CD14-positive monocyte (primary cell): ENCODE measurements around the gene SLC37A4. TPM values are rescaled to one million over a fixed set of nuclear protein-coding genes. Genes with fewer than 3 reads are reported as not detected.
A peak's percentile ranks its signal among the peaks of the same experiment; 100 is the strongest.

Experiments
- DNase-seq, 3 donors: peaks; one replicate each; pipeline ENCODE4 v3.0.0-alpha.2; 2011 to 2022
- H2AFZ ChIP-seq: 2 replicates; pipeline ENCODE4 v1.6.0; 2012; ENCODE audit warnings: mild to moderate bottlenecking, low read depth, low read length, inconsistent platforms; ENCODE audit not compliant: insufficient read depth, poor library complexity, severe bottlenecking
- H3K27ac ChIP-seq, 2 donors: 1 replicate in 1 of 2; 2 replicates in 1 of 2; pipeline ENCODE4 v1.5.1; 2012 to 2013; ENCODE audit warnings: low read length in 2 of 2, control low read depth in 1 of 2, inconsistent platforms in 1 of 2, low read depth in 1 of 2, mild to moderate bottlenecking in 1 of 2
- H3K27me3 ChIP-seq, 2 donors: one replicate each; pipeline versions ENCODE4 v1.6.0 to v1.6.1; 2011 to 2013; ENCODE audit warnings: low read length in 2 of 2; ENCODE audit not compliant: control insufficient read depth in 2 of 2, insufficient read depth in 2 of 2
- H3K36me3 ChIP-seq, 2 donors: replicated peaks in 1 of 2; 1 replicate in 1 of 2; 2 replicates in 1 of 2; pipeline versions ENCODE4 v1.5.1 to v1.6.1; 2012 to 2013; ENCODE audit warnings: low read length in 2 of 2, control low read depth in 1 of 2, inconsistent platforms in 1 of 2, mild to moderate bottlenecking in 1 of 2; ENCODE audit not compliant: insufficient read depth in 2 of 2, control insufficient read depth in 1 of 2
- H3K4me1 ChIP-seq, 2 donors: 1 replicate in 1 of 2; 2 replicates in 1 of 2; pipeline versions ENCODE4 v1.5.1 to v1.6.1; 2012 to 2013; ENCODE audit warnings: low read length in 2 of 2, control low read depth in 1 of 2, inconsistent platforms in 1 of 2, mild to moderate bottlenecking in 1 of 2, moderate library complexity in 1 of 2; ENCODE audit not compliant: insufficient read depth in 2 of 2, control insufficient read depth in 1 of 2
- H3K4me2 ChIP-seq: replicated peaks from 2 replicates; pipeline ENCODE3; 2012; ENCODE audit warnings: low read length, moderate library complexity, mild to moderate bottlenecking; ENCODE audit not compliant: poor library complexity, severe bottlenecking; ENCODE audit errors: extremely low read depth
- H3K4me3 ChIP-seq, 3 experiments: fragments of 200-600 bp in 1 of 3; sonication (generic) in 1 of 3; replicated peaks in 1 of 3; 1 replicate in 2 of 3; 2 replicates in 1 of 3; pipeline ENCODE4 v1.5.1; 2011 to 2013; ENCODE audit warnings: low read length in 3 of 3, mild to moderate bottlenecking in 3 of 3, control low read depth in 2 of 3, low read depth in 2 of 3, inconsistent platforms in 1 of 3, moderate library complexity in 1 of 3
- H3K79me2 ChIP-seq: 2 replicates; pipeline ENCODE4 v1.6.0; 2012; ENCODE audit warnings: mild to moderate bottlenecking, control low read depth, inconsistent platforms, low read length, moderate library complexity; ENCODE audit not compliant: insufficient read depth
- H3K9ac ChIP-seq: 2 replicates; pipeline ENCODE4 v1.6.0; 2017; ENCODE audit warnings: low read length, mild to moderate bottlenecking; ENCODE audit not compliant: insufficient read depth, poor library complexity, severe bottlenecking
- H3K9me3 ChIP-seq, 2 donors: replicated peaks in 1 of 2; 1 replicate in 1 of 2; 2 replicates in 1 of 2; pipeline versions ENCODE4 v1.5.1 to v1.6.1; 2012 to 2013; ENCODE audit warnings: low read length in 2 of 2, control low read depth in 1 of 2; ENCODE audit not compliant: control insufficient read depth in 1 of 2, insufficient read depth in 1 of 2
- H4K20me1 ChIP-seq: 2 replicates; pipeline ENCODE4 v1.6.0; 2012; ENCODE audit warnings: mild to moderate bottlenecking, low read length, control low read depth, moderate library complexity; ENCODE audit not compliant: insufficient read depth
- H3K27ac Mint-ChIP-seq, 7 donors: one replicate each; pipeline ENCODE4 v1.8.0; 2020; ENCODE audit warnings: mild to moderate bottlenecking in 7 of 7, mixed read lengths in 7 of 7, moderate library complexity in 6 of 7, inconsistent platforms in 2 of 7
- H3K27me3 Mint-ChIP-seq, 3 donors: one replicate each; pipeline ENCODE4 v1.8.0; 2021 to 2022; ENCODE audit warnings: low read depth in 3 of 3, mild to moderate bottlenecking in 3 of 3, mixed read lengths in 3 of 3, moderate library complexity in 3 of 3, inconsistent platforms in 1 of 3
- H3K36me3 Mint-ChIP-seq, 2 donors: one replicate each; pipeline ENCODE4 v1.8.0; 2020; ENCODE audit warnings: mixed read lengths in 2 of 2, inconsistent platforms in 1 of 2, mild to moderate bottlenecking in 1 of 2
- H3K4me1 Mint-ChIP-seq: one replicate; pipeline ENCODE4 v1.8.0; 2020; ENCODE audit warnings: mild to moderate bottlenecking, mixed read lengths
- H3K4me3 Mint-ChIP-seq, 2 donors: one replicate each; pipeline ENCODE4 v1.8.0; 2020; ENCODE audit warnings: mild to moderate bottlenecking in 2 of 2, mixed read lengths in 2 of 2, moderate library complexity in 1 of 2
- H3K9me3 Mint-ChIP-seq, 7 donors: one replicate each; pipeline ENCODE4 v1.8.0; 2020 to 2022; ENCODE audit warnings: mixed read lengths in 7 of 7, mild to moderate bottlenecking in 6 of 7, moderate library complexity in 6 of 7, inconsistent platforms in 2 of 7
- CTCF ChIP-seq: fragments of 200-600 bp; IDR thresholded peaks from one replicate; pipeline ENCODE4 v1.8.0; 2022; ENCODE audit warnings: antibody characterized with exemption, mild to moderate bottlenecking
- whole genome bisulfite sequencing: methylation state at CpG from one replicate; pipeline ENCODE4 v1.1.5; 2013; ENCODE audit warnings: missing lambda C conversion rate; ENCODE audit not compliant: insufficient coverage; 5-methylcytosine and 5-hydroxymethylcytosine counted together
- intact Hi-C, 2 donors: fragments of 100-400 bp; cut with micrococcal nuclease; formaldehyde crosslinking; loops; one replicate each; pipeline versions ENCODE4 v1.15.0 to v1.15.1; 2023
- polyA plus RNA-seq, 3 donors: library from polyadenylated mRNA; depleted of rRNA in 1 of 3; unstranded in 2 of 3; stranded (reverse) in 1 of 3; fragments of 300-500 nt in 2 of 3; fragments of >200 nt in 1 of 3; fragmentation: Illumina TruSeq in 2 of 3; gene quantifications; 1 replicate in 2 of 3; 2 replicates in 1 of 3; pipeline ENCODE4 v1.2.3, GENCODE V29; 2012 to 2021

Gene SLC37A4
- polyA plus RNA-seq, 3 donors = 5.9 to 8.0 (median 7.2) TPM

- intact Hi-C loops = no loop called here
- no peak overlapping the region for H3K4me3 Mint-ChIP-seq
- H3K36me3 Mint-ChIP-seq = peaks cover 47 to 69% of the 10 kb centered on the region in 2 donors
These were observed 29.8 kb downstream of the SLC37A4 start for GRCh38 chr11:119000906-119001305.

GRCh38 chr11:118998822-118999221, 31.9 kb downstream of the SLC37A4 start:
- TF ChIP-seq CTCF = no peak

More at GRCh38 chr11:119000906-119001305, 29.8 kb downstream of the SLC37A4 start:
- Histone ChIP-seq H3K4me3 (no peak overlapping the region), H3K27me3 (no peaks in the 10 kb centered on the region), H3K79me2 (peaks cover 34% of the 10 kb centered on the region), H4K20me1 (no peaks in the 10 kb centered on the region), H2AFZ (no peak overlapping the region), H3K36me3 (peaks cover 42 to 67% of the 10 kb centered on the region in 2 donors), H3K4me1 (peaks cover 19 to 23% of the 10 kb centered on the region in 2 donors), H3K9ac (no peak overlapping the region), H3K27ac (no peak overlapping the region), H3K9me3 (no peaks in the 10 kb centered on the region), H3K4me2 (no peak overlapping the region)
- no peak for TF ChIP-seq CTCF
- H3K4me1 Mint-ChIP-seq = peaks cover 25% of the 10 kb centered on the region
- DNase-seq = no peak
- H3K27me3 Mint-ChIP-seq = peaks cover 0 to 2% (median 0%) of the 10 kb centered on the region in 3 donors
- no peak overlapping the region for H3K27ac Mint-ChIP-seq
- WGBS = 60% methylated on average over 1 of the region's 1 CpG
- no peaks in the 10 kb centered on the region for H3K9me3 Mint-ChIP-seq

More at GRCh38 chr11:118998822-118999221, 31.9 kb downstream of the SLC37A4 start:
- Histone ChIP-seq H2AFZ (peak overlapping the region; percentile 95), H3K36me3 (peaks cover 31 to 46% of the 10 kb centered on the region in 2 donors), H3K27me3 (no peaks in the 10 kb centered on the region), H3K9me3 (no peaks in the 10 kb centered on the region), H3K4me2 (peak overlapping the region; percentile 99), H3K79me2 (peaks cover 34% of the 10 kb centered on the region), H3K27ac (peak overlapping the region in 1 of 2 donors; percentile 87), H3K9ac (peak overlapping the region; percentile 89), H4K20me1 (no peaks in the 10 kb centered on the region), H3K4me1 (peaks cover 19 to 23% of the 10 kb centered on the region in 2 donors), H3K4me3 (peak overlapping the region in 1 of 3 experiments; percentile 87)
- H3K9me3 Mint-ChIP-seq = no peaks in the 10 kb centered on the region
- 100% methylated on average over 3 of the region's 6 CpGs for WGBS
- intact Hi-C loops = loop anchor here (1.0 to 5.0 kb wide), 3 partner anchors 17 to 33 kb away; partner anchors contain the start of gene SLC37A4 (in 1 of the 2)
- no peak for DNase-seq
- H3K27ac Mint-ChIP-seq = peak overlapping the region; percentile 91 to 97 (median 95)
- peaks cover 25% of the 10 kb centered on the region for H3K4me1 Mint-ChIP-seq
- peaks cover 37 to 52% of the 10 kb centered on the region in 2 donors for H3K36me3 Mint-ChIP-seq
- peak overlapping the region; percentile 95 to 97 for H3K4me3 Mint-ChIP-seq
- peaks cover 0 to 2% (median 0%) of the 10 kb centered on the region in 3 donors for H3K27me3 Mint-ChIP-seq
